Suppressor macrophage (primary cell): ENCODE measurements around the gene NRSN1.
A peak's percentile ranks its signal among the peaks of the same experiment; 100 is the strongest.
"Not testable (repeated sequence)": the region's sequence is repeated elsewhere in the genome, so short reads cannot be mapped to it uniquely, and the experiment has no call there.

ENCODE experiments used
- DNase-seq, 4 experiments: peaks; one replicate each; pipeline ENCODE4 v3.0.0-alpha.2; 2020 to 2022

The NRSN1 gene

GRCh38 chr6:24142733-24143132, 16.7 kb downstream of the NRSN1 start:
- not testable (repeated sequence) for DNase-seq

GRCh38 chr6:24145690-24146131, 19.7 kb downstream of the NRSN1 start:
- no peak for DNase-seq

- DNase-seq: no peak
These were observed 20.9 kb downstream of the NRSN1 start for GRCh38 chr6:24146871-24147270.

- no peak for DNase-seq
These were observed 21.6 kb downstream of the NRSN1 start for GRCh38 chr6:24147511-24148153.

GRCh38 chr6:24148154-24148570, 22.1 kb downstream of the NRSN1 start:
- DNase-seq: no peak

- DNase-seq: no peak
These were observed 22.7 kb downstream of the NRSN1 start for GRCh38 chr6:24148684-24149083.

- no peak for DNase-seq
These were observed 23.3 kb downstream of the NRSN1 start for GRCh38 chr6:24149296-24149695.

GRCh38 chr6:24149836-24150235, 23.8 kb downstream of the NRSN1 start:
- no peak for DNase-seq

- DNase-seq: no peak
These were observed 26.0 kb downstream of the NRSN1 start for GRCh38 chr6:24152014-24152413.

- no peak for DNase-seq
These were observed 28.1 kb downstream of the NRSN1 start for GRCh38 chr6:24154121-24154520.

GRCh38 chr6:24157886-24158285, 31.9 kb downstream of the NRSN1 start:
- DNase-seq: no peak

GRCh38 chr6:24183584-24183983, 57.6 kb downstream of the NRSN1 start:
- no peak for DNase-seq

- DNase-seq: no peak
These were observed 60.3 kb downstream of the NRSN1 start for GRCh38 chr6:24186349-24186748.

- no peak for DNase-seq
These were observed 62.1 kb downstream of the NRSN1 start for GRCh38 chr6:24187965-24188577.

GRCh38 chr6:24188578-24189080, 62.6 kb downstream of the NRSN1 start:
- no peak for DNase-seq

- no peak for DNase-seq
These were observed 65.3 kb downstream of the NRSN1 start for GRCh38 chr6:24191346-24191745.

GRCh38 chr6:24193364-24193763, 67.3 kb downstream of the NRSN1 start:
- no peak for DNase-seq

GRCh38 chr6:24194978-24195700, 69.1 kb downstream of the NRSN1 start:
- peak; percentile 36 to 74 (median 62) for DNase-seq

GRCh38 chr6:24195836-24196597, 70.0 kb downstream of the NRSN1 start:
- DNase-seq: peak in 3 of 4 experiments; percentile 9 to 59 (median 56)
